Measurements from ENCODE around the gene F5.

F5 gene

GRCh38 chr1:169475806-169476387 is 110.4 kb downstream of the F5 start:
- DNase-seq: no peak

GRCh38 chr1:169474302-169474995 is 111.8 kb downstream of the F5 start:
- DNase-seq: no peak

GRCh38 chr1:169473347-169473746 is 112.9 kb downstream of the F5 start:
- no peak for DNase-seq

GRCh38 chr1:169472738-169473137 is 113.5 kb downstream of the F5 start:
- no peak for DNase-seq

GRCh38 chr1:169468982-169469381 is 117.3 kb downstream of the F5 start:
- no peak for DNase-seq

- no peak for DNase-seq
Measured at GRCh38 chr1:169466259-169467230, 119.7 kb downstream of the F5 start.

GRCh38 chr1:169465281-169465680 is 121.0 kb downstream of the F5 start:
- no peak for DNase-seq

Measured in cortex of kidney (tissue), 1 donor.